HepG2 (cell line): ENCODE data around the gene NF2. TPM values are rescaled to one million over a fixed set of nuclear protein-coding genes. Genes with fewer than 3 reads are reported as not detected.

Source experiments
- ATAC-seq: fragments of 200-7000 bp; cut with Tn5 transposase; 3 replicates; pipeline ENCODE4 v1.9.1; 2020; ENCODE audit warnings: mild to moderate bottlenecking, moderate library complexity
- BruUV-seq: library from RNA; stranded (reverse); fragments of 400-500 nt; replicated peaks from 2 replicates; lab custom pipeline; 2021; lab: Mats Ljungman, UMichigan
- CTCF ChIA-PET: fragments of 300-600 bp; formaldehyde crosslinking; extraction: SDS; loops from one replicate; lab custom pipeline; 2021; ENCODE audit warnings: low total read pairs, inconsistent platforms, low intra/inter-chr PET ratio; lab: Yijun Ruan, JAX
- POLR2A ChIA-PET: fragments of 350-600 bp; sonication (Branson Sonifier 250); formaldehyde crosslinking; loops from one replicate; lab custom pipeline; 2020; ENCODE audit warnings: antibody characterized with exemption, inconsistent platforms; lab: Yijun Ruan, JAX
- DNase-seq: peaks from one replicate; pipeline ENCODE4 v3.0.0-alpha.2; 2015; ENCODE audit warnings: low spot score
- FAIRE-seq: peaks from 3 replicates; lab custom pipeline; 2011; peaks lifted over from hg19 to GRCh38; lab: Jason Lieb, UNC
- H2AFZ ChIP-seq: one replicate; pipeline ENCODE4 v1.6.1; 2011; ENCODE audit warnings: low read length, inconsistent platforms
- H3K27ac ChIP-seq: fragments of 300-600 bp; 3 replicates; pipeline ENCODE4 v1.8.0; 2011; ENCODE audit warnings: mixed run types, mild to moderate bottlenecking, mixed read lengths, low read length, inconsistent platforms; ENCODE audit not compliant: insufficient read depth; ENCODE audit errors: extremely low read length
- H3K27me3 ChIP-seq, 2 experiments: fragments of 200-600 bp in 1 of 2; 2 replicates in 1 of 2; 3 replicates in 1 of 2; pipeline versions ENCODE4 v1.6.0 to v1.8.0; 2011; ENCODE audit warnings: low read length in 2 of 2, mild to moderate bottlenecking in 2 of 2, moderate library complexity in 2 of 2, inconsistent platforms in 1 of 2; ENCODE audit not compliant: insufficient read depth in 2 of 2, control insufficient read depth in 1 of 2
- H3K36me3 ChIP-seq, 2 experiments: fragments of 200-600 bp in 1 of 2; replicated peaks in 1 of 2; 2 replicates in 1 of 2; 3 replicates in 1 of 2; pipeline versions ENCODE4 v1.5.1 to v1.8.0; 2011; ENCODE audit warnings: low read length in 2 of 2, inconsistent platforms in 1 of 2; ENCODE audit not compliant: insufficient read depth in 2 of 2, control insufficient read depth in 1 of 2
- H3K4me1 ChIP-seq: 2 replicates; pipeline ENCODE4 v1.5.1; 2012; ENCODE audit warnings: low read length, inconsistent platforms; ENCODE audit not compliant: insufficient read depth
- H3K4me2 ChIP-seq: 2 replicates; pipeline ENCODE4 v1.6.0; 2011; ENCODE audit warnings: low read depth, low read length, inconsistent platforms
- H3K4me3 ChIP-seq, 3 experiments: fragments of 200-600 bp in 1 of 3; sonication (generic), shearing (Covaris generic) in 1 of 3; replicated peaks in 1 of 3; 2 replicates each; pipeline ENCODE4 v1.5.1; 2011 to 2016; ENCODE audit warnings: low read length in 3 of 3, inconsistent platforms in 2 of 3, low read depth in 2 of 3, mild to moderate bottlenecking in 2 of 3, control low read depth in 1 of 3, mixed read lengths in 1 of 3; ENCODE audit not compliant: insufficient read depth in 1 of 3
- H3K79me2 ChIP-seq: one replicate; pipeline ENCODE4 v1.6.1; 2011; ENCODE audit warnings: low read length, inconsistent platforms; ENCODE audit not compliant: insufficient read depth
- H3K9ac ChIP-seq: 2 replicates; pipeline ENCODE4 v1.6.0; 2011; ENCODE audit warnings: mild to moderate bottlenecking, low read depth, low read length, inconsistent platforms; ENCODE audit not compliant: insufficient read depth
- H3K9me3 ChIP-seq: 2 replicates; pipeline ENCODE4 v1.5.1; 2012; ENCODE audit warnings: mild to moderate bottlenecking, low read length
- H4K20me1 ChIP-seq: 2 replicates; pipeline ENCODE4 v1.6.0; 2011; ENCODE audit warnings: inconsistent platforms, mild to moderate bottlenecking, low read length, moderate library complexity; ENCODE audit not compliant: insufficient read depth
- CHCHD3 ChIP-seq: sonication (generic); formaldehyde crosslinking; IDR thresholded peaks from 2 replicates; pipeline ENCODE4 v1.8.0; 2022; ENCODE audit warnings: mild to moderate bottlenecking, missing genetic modification reagents, moderate library complexity
- FOSL1 ChIP-seq: sonication (generic); formaldehyde crosslinking; IDR thresholded peaks from 2 replicates; pipeline ENCODE4 v1.9.0; 2021; ENCODE audit warnings: missing genetic modification reagents, borderline replicate concordance
- NCOA1 ChIP-seq: sonication (generic); formaldehyde crosslinking; IDR thresholded peaks from 2 replicates; pipeline ENCODE4 v1.9.0; 2021; ENCODE audit warnings: missing genetic modification reagents
- PBX3 ChIP-seq: sonication (generic); formaldehyde crosslinking; IDR thresholded peaks from 2 replicates; pipeline ENCODE4 v1.8.1; 2023; ENCODE audit warnings: missing genetic modification reagents, inconsistent platforms, borderline replicate concordance
- SMYD3 ChIP-seq: sonication (generic); formaldehyde crosslinking; IDR thresholded peaks from 2 replicates; pipeline ENCODE4 v1.8.1; 2023; ENCODE audit warnings: mild to moderate bottlenecking, missing genetic modification reagents
- TRIM24 ChIP-seq: sonication (generic); formaldehyde crosslinking; IDR thresholded peaks from 2 replicates; pipeline ENCODE4 v1.8.0; 2022; ENCODE audit warnings: mild to moderate bottlenecking, missing genetic modification reagents
- XRCC5 ChIP-seq: fragments of 200-400 bp; formaldehyde crosslinking; optimal IDR thresholded peaks from 2 replicates; pipeline ENCODE3; 2017; ENCODE audit warnings: mild to moderate bottlenecking, low read length
- ZFP82 ChIP-seq: sonication (generic); formaldehyde crosslinking; IDR thresholded peaks from 2 replicates; pipeline ENCODE4 v1.5.1; 2020; ENCODE audit warnings: mild to moderate bottlenecking, missing genetic modification reagents, borderline replicate concordance
- ZNF10 ChIP-seq: sonication (generic); formaldehyde crosslinking; IDR thresholded peaks from 2 replicates; pipeline ENCODE4 v1.4.0; 2020; ENCODE audit warnings: mild to moderate bottlenecking, low read depth, missing genetic modification reagents, borderline replicate concordance
- ZNF703 ChIP-seq: sonication (generic); formaldehyde crosslinking; IDR thresholded peaks from 2 replicates; pipeline ENCODE4 v1.5.1; 2020; ENCODE audit warnings: missing genetic modification reagents, mild to moderate bottlenecking, moderate library complexity, borderline replicate concordance
- WGBS: methylation state at CpG from one replicate; pipeline ENCODE4 v1.1.6; 2017; ENCODE audit warnings: low lambda C conversion rate; 5-methylcytosine and 5-hydroxymethylcytosine counted together
- in situ Hi-C: cut with HindIII; loops from 2 replicates; pipeline ENCODE4 v1.10.0; 2017; ENCODE audit warnings: low pct_unique_long_range_greater_than_20kb; ENCODE audit not compliant: extremely low pct_ligation_motif_present
- intact Hi-C: fragments of 100-400 bp; cut with micrococcal nuclease; formaldehyde crosslinking; loops from one replicate; pipeline ENCODE4 v1.10.0; 2022; ENCODE audit not compliant: unreplicated experiment
- polyA plus RNA-seq, 8 experiments: library from polyadenylated mRNA; depleted of rRNA in 3 of 8; stranded (reverse) in 7 of 8; unstranded in 1 of 8; fragments of >200 nt; fragmentation: Illumina TruSeq in 4 of 8; extraction: Trizol in 4 of 8; gene quantifications; 2 replicates each; pipeline versions ENCODE4 v1.2.1 to v1.2.3, GENCODE V29; 2011 to 2016; ENCODE audit warnings: low read depth in 4 of 8, missing spikeins in 1 of 8, mixed read lengths in 1 of 8; ENCODE audit not compliant: insufficient read depth in 1 of 8
- total RNA-seq, 5 experiments: library from RNA; depleted of rRNA; stranded (reverse); fragments of >200 nt; fragmentation: Illumina TruSeq; extraction: Trizol; gene quantifications; 2 replicates each; pipeline ENCODE4 v1.2.3, GENCODE V29; 2016; ENCODE audit warnings: low read depth in 1 of 5
- TF ChIP-seq, protein P1 (sequence below): sonication (generic); formaldehyde crosslinking; IDR thresholded peaks from 2 replicates; pipeline ENCODE4 v1.5.1; 2020; ENCODE audit warnings: missing genetic modification reagents, mild to moderate bottlenecking, borderline replicate concordance

The NF2 gene
- total and polyA plus RNA-seq, 2 of the 13 experiments (the other 11 are each of a cell fraction or from before 2014, with no cell fraction given) = 9.3 to 33.3 TPM

DNA sequence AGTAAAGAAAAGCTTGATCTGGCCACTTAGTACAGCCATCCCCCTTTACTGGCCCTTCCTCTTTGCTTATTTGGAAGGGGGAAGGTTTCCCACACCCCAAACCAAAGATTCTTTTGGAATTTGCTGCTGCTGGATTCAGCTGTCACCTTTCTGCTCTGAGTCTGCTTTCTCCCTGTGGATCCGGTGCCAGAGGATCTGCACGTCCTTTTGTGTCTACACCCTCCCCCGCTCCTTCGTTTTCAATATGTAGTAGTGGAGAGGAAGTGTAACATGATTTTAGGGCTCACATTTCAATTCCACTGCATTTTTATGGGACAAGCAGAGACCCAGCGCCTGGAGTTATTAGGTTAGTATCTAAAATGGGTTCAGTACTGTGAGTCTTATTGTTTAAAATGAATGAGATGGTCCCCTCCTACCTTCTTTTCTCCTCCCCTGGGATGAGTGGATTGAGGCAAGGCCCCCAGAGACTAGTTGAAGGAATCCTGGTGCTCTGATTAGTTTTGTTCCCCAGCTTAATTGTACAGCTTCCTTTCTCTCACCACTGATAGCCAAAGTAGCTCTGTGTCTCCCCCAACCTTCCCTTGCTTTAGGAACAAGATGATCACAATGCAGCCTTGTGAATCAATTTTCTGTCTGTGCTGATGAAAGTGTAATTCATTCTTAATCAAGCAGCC is 85.9 kb downstream of the NF2 start:
- in situ Hi-C loops (no loop called here), intact Hi-C loops (no loop called here)
- no peaks in the 10 kb centered on the region for H3K4me1 ChIP-seq
- CTCF ChIA-PET = interaction anchor here (1.7 to 2.1 kb wide), 2 partner anchors 316 to 399 kb away, joined by 8 to 12 read pairs; no protein-coding TSS in a partner anchor
- no peak overlapping the region for H3K4me2 ChIP-seq
- H3K27ac ChIP-seq = no peak overlapping the region
- no peaks in the 10 kb centered on the region for H3K79me2 ChIP-seq
- ATAC-seq (no peak), DNase-seq (no peak), FAIRE-seq (no peak)
- H3K36me3 ChIP-seq = peaks cover 7 to 21% of the 10 kb centered on the region in 2 experiments; a peak in 4 of 5 replicates
- WGBS = 96% methylated on average over 5 of the region's 5 CpGs
- H4K20me1 ChIP-seq = no peaks in the 10 kb centered on the region
- H3K9me3 ChIP-seq = no peaks in the 10 kb centered on the region
- BruUV-seq = no TSS peak
- no peaks in the 10 kb centered on the region for H3K27me3 ChIP-seq
- H2AFZ ChIP-seq = no peak overlapping the region
- H3K4me3 ChIP-seq = no peak overlapping the region
- TF ChIP-seq CHCHD3 (CRISPR knock-in tag) = no peak
- TF ChIP-seq, protein P1, sequence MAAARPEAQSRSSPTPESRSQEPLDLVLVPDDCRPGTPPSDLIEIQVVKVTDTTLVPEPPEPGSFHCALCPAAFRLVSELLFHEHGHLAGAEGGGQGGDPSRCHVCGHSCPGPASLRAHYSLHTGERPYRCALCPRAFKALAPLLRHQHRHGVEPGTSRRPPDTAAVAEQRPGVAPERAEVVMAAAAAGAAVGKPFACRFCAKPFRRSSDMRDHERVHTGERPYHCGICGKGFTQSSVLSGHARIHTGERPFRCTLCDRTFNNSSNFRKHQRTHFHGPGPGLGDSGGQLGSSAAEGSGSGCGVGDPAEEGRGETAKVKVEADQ (CRISPR knock-in tag) = no peak
- TF ChIP-seq SMYD3 (CRISPR knock-in tag) = no peak
- no peak for TF ChIP-seq XRCC5
- TF ChIP-seq ZNF10 (CRISPR knock-in tag) = no peak
- H3K9ac ChIP-seq = no peak overlapping the region
- POLR2A ChIA-PET = no interaction called here

DNA sequence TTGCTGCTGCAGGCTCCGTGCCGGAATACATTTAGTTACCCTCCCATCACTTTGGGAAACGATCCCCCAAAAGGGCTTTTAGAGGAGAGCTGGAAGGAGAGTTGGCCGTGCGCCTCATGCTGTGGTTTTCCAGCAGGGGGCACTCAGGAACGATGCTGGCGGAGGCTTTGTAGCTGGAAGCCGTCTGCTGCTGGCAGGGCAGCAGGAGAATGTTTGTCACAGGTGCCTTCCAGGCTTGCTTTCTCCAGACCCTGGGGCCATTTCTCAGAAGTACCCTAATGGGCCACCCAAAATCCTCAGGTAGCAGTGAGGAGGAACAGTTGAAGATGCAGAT is 86.4 kb downstream of the NF2 start:
- Histone ChIP-seq H3K4me1 (no peaks in the 10 kb centered on the region), H3K79me2 (no peaks in the 10 kb centered on the region), H2AFZ (no peak overlapping the region), H3K4me3 (no peak overlapping the region), H3K4me2 (no peak overlapping the region), H3K9ac (no peak overlapping the region), H3K36me3 (peaks cover 5 to 16% of the 10 kb centered on the region in 2 experiments; a peak in 4 of 5 replicates), H4K20me1 (no peaks in the 10 kb centered on the region), H3K9me3 (no peaks in the 10 kb centered on the region), H3K27ac (no peak overlapping the region), H3K27me3 (no peaks in the 10 kb centered on the region)
- FAIRE-seq (peak; percentile 39), ATAC-seq (peak; percentile 71), DNase-seq (peak; percentile 24)
- in situ Hi-C loops = no loop called here
- no TSS peak for BruUV-seq
- WGBS = 73% methylated on average over 5 of the region's 8 CpGs
- POLR2A ChIA-PET = no interaction called here
- CTCF ChIA-PET = interaction anchor here (1.7 to 2.1 kb wide), 2 partner anchors 315 to 399 kb away, joined by 8 to 12 read pairs; no protein-coding TSS in a partner anchor
- intact Hi-C loops = no loop called here
- no peak for TF ChIP-seq FOSL1
- no peak for TF ChIP-seq TRIM24
- no peak for TF ChIP-seq ZFP82 (CRISPR knock-in tag)
- TF ChIP-seq XRCC5 = peak; percentile 59
- TF ChIP-seq ZNF703 (CRISPR knock-in tag) = no peak
- TF ChIP-seq PBX3 (CRISPR knock-in tag) = no peak
- no peak for TF ChIP-seq NCOA1 (CRISPR knock-in tag)
